ENCODE measurements around the gene TBC1D8. TPM values are rescaled to one million over a fixed set of nuclear protein-coding genes. Genes with fewer than 3 reads are reported as not detected.

Gene TBC1D8
- total RNA-seq, 2 experiments from 2014 or later: 1.0 to 1.8 TPM

GRCh38 chr2:100960688-100961087 is 190.5 kb downstream of the TBC1D8 start:
- no peak overlapping the region for H3K27ac ChIP-seq (ENCODE audit: low read depth in 1 of 2, low read length in 2 of 2)
- ATAC-seq (ENCODE audit: poor library complexity) (no peak), DNase-seq (no peak)
- no peaks in the 10 kb centered on the region for H3K27me3 ChIP-seq (ENCODE audit: control insufficient read depth in 1 of 2, insufficient read depth in 2 of 2, low read length in 2 of 2)
- no peak for TF ChIP-seq CTCF (IDR thresholded peaks at IDR 0.05)
- peaks cover 8% of the 10 kb centered on the region for H3K4me1 Mint-ChIP-seq (ENCODE audit: low read depth)
- H3K36me3 Mint-ChIP-seq (ENCODE audit: low read depth): no peaks in the 10 kb centered on the region
- H3K4me1 ChIP-seq (ENCODE audit: insufficient read depth, low read length): peaks cover 8% of the 10 kb centered on the region
- H3K9me3 ChIP-seq (ENCODE audit: control insufficient read depth in 1 of 2, insufficient read depth in 1 of 2, low read length in 2 of 2): no peaks in the 10 kb centered on the region
- intact Hi-C loops (cut with DNase I, micrococcal nuclease): no loop called here
- no peak overlapping the region for H3K4me3 Mint-ChIP-seq
- ChIA-PET CTCF (no interaction called here), POLR2A (no interaction called here)
- H3K27me3 Mint-ChIP-seq: no peaks in the 10 kb centered on the region
- no peaks in the 10 kb centered on the region for H3K36me3 ChIP-seq (ENCODE audit: insufficient read depth, low read length)
- H3K4me3 ChIP-seq (ENCODE audit: low read length): no peak overlapping the region
- no peak overlapping the region for H3K27ac Mint-ChIP-seq
- H3K9me3 Mint-ChIP-seq: no peaks in the 10 kb centered on the region

DNA sequence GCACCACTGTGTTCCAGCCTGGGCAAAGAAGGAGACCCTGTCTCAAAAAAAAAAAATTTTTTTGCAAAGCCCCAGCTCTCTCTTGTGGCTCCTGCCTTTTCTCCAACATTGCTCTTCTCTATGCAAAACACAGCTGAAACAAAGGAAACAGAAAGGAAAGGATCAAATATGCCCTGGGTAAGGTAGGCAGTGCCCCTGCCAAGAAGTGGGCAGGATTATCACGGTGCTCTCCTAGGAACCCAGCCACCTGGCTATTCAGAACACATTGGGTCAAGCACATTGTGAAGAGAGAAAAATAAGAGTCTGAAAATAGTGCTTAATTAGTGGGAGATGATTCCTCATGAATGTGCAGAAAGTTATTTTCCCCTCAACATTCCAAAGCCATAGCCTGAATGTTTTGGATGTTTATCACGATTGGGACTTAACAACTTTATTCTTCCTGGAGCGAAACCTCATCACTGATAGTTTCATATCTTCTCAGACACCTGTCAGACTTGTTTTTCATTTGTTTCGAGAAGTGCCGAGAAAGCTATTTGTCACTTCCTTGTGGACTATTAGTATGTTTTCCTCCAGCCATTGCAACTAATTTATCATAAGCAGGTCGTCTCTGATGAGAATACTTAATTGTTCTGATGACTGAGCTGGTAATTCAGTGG is 191.8 kb downstream of the TBC1D8 start:
- no peaks in the 10 kb centered on the region for H3K36me3 Mint-ChIP-seq (ENCODE audit: low read depth)
- Histone ChIP-seq H3K4me3 (ENCODE audit: low read length) (no peak overlapping the region), H3K27me3 (ENCODE audit: control insufficient read depth in 1 of 2, insufficient read depth in 2 of 2, low read length in 2 of 2) (no peaks in the 10 kb centered on the region), H3K36me3 (ENCODE audit: insufficient read depth, low read length) (no peaks in the 10 kb centered on the region), H3K4me1 (ENCODE audit: insufficient read depth, low read length) (peaks cover 7% of the 10 kb centered on the region), H3K27ac (ENCODE audit: low read depth in 1 of 2, low read length in 2 of 2) (no peak overlapping the region), H3K9me3 (ENCODE audit: control insufficient read depth in 1 of 2, insufficient read depth in 1 of 2, low read length in 2 of 2) (no peaks in the 10 kb centered on the region)
- H3K9me3 Mint-ChIP-seq: no peaks in the 10 kb centered on the region
- H3K27me3 Mint-ChIP-seq: no peaks in the 10 kb centered on the region
- TF ChIP-seq CTCF (IDR thresholded peaks at IDR 0.05): no peak
- H3K4me1 Mint-ChIP-seq (ENCODE audit: low read depth): peaks cover 7% of the 10 kb centered on the region
- ChIA-PET CTCF (interaction anchor here (0.7 kb wide), 1 partner anchor 25 kb away, joined by 3 read pairs; no protein-coding TSS in a partner anchor), POLR2A (no interaction called here)
- H3K27ac Mint-ChIP-seq: no peak overlapping the region
- intact Hi-C loops (cut with DNase I, micrococcal nuclease): no loop called here
- DNase-seq: no peak
- H3K4me3 Mint-ChIP-seq: no peak overlapping the region
- no peak for ATAC-seq (ENCODE audit: poor library complexity)

- DNase-seq: no peak
- ATAC-seq (ENCODE audit: poor library complexity): no peak
- Histone ChIP-seq H3K9me3 (ENCODE audit: control insufficient read depth in 1 of 2, insufficient read depth in 1 of 2, low read length in 2 of 2) (no peaks in the 10 kb centered on the region), H3K4me3 (ENCODE audit: low read length) (no peak overlapping the region), H3K36me3 (ENCODE audit: insufficient read depth, low read length) (no peaks in the 10 kb centered on the region), H3K27me3 (ENCODE audit: control insufficient read depth in 1 of 2, insufficient read depth in 2 of 2, low read length in 2 of 2) (no peaks in the 10 kb centered on the region), H3K4me1 (ENCODE audit: insufficient read depth, low read length) (no peaks in the 10 kb centered on the region), H3K27ac (ENCODE audit: low read depth in 1 of 2, low read length in 2 of 2) (no peak overlapping the region)
- H3K27me3 Mint-ChIP-seq: no peaks in the 10 kb centered on the region
- TF ChIP-seq CTCF (IDR thresholded peaks at IDR 0.05): no peak
- H3K9me3 Mint-ChIP-seq: no peaks in the 10 kb centered on the region
- ChIA-PET POLR2A (no interaction called here), CTCF (no interaction called here)
- no peaks in the 10 kb centered on the region for H3K36me3 Mint-ChIP-seq (ENCODE audit: low read depth)
- no peaks in the 10 kb centered on the region for H3K4me1 Mint-ChIP-seq (ENCODE audit: low read depth)
- no peak overlapping the region for H3K4me3 Mint-ChIP-seq
- H3K27ac Mint-ChIP-seq: no peak overlapping the region
- intact Hi-C loops (cut with DNase I, micrococcal nuclease): no loop called here
These were observed 193.1 kb downstream of the TBC1D8 start for GRCh38 chr2:100957996-100958653.

Other genes starting within 250 kb of the TBC1D8 start
- gene RPL31, start 149.1 kb downstream of the TBC1D8 start, total RNA-seq: 1,000 to 10,000 TPM; 2,901 to 2,913 TPM
- gene CNOT11, start 101.5 kb upstream of the TBC1D8 start, total RNA-seq: 10 to 100 TPM; 39.4 to 46.8 TPM
- gene RNF149, start 157.3 kb upstream of the TBC1D8 start, total RNA-seq: 100 to 1,000 TPM; 139 to 150 TPM
- gene CREG2, start 236.1 kb upstream of the TBC1D8 start, total RNA-seq: under 1 TPM in 1 of 2 experiments, not detected in 1; 0.03 TPM